Pancreas (tissue), 10 donors: ENCODE data around the gene PRDM15. TPM values are rescaled to one million over a fixed set of nuclear protein-coding genes. Genes with fewer than 3 reads are reported as not detected.

Source experiments
- ATAC-seq, 4 donors: fragments of 200-7000 bp; cut with Tn5 transposase; one replicate each; pipeline versions ENCODE4 v1.8.0 to v1.9.1; 2020; ENCODE audit warnings: mild to moderate bottlenecking in 4 of 4, moderate library complexity in 4 of 4
- DNase-seq, 6 donors: peaks; one replicate each; pipeline ENCODE4 v3.0.0-alpha.2; 2020
- FAIRE-seq: peaks from 2 replicates; lab custom pipeline; 2012; peaks lifted over from hg19 to GRCh38; lab: Jason Lieb, UNC
- H3K27ac ChIP-seq, 4 donors: fragments of 200-600 bp; sonication (generic); 1 replicate in 3 of 4; 2 replicates in 1 of 4; pipeline versions ENCODE4 v1.5.0 to v1.8.0; 2020
- H3K27me3 ChIP-seq, 4 donors: fragments of 200-600 bp; one replicate each; pipeline ENCODE4 v1.8.0; 2021
- H3K36me3 ChIP-seq, 3 donors: fragments of 200-600 bp; sonication (generic) in 1 of 3; one replicate each; pipeline versions ENCODE4 v1.5.0 to v1.8.0; 2020 to 2021
- H3K4me1 ChIP-seq, 3 donors: fragments of 200-600 bp; one replicate each; pipeline ENCODE4 v1.8.0; 2021
- H3K4me3 ChIP-seq, 4 donors: fragments of 200-600 bp; sonication (generic) in 2 of 4; one replicate each; pipeline versions ENCODE4 v1.5.0 to v1.8.0; 2020 to 2021
- H3K9me3 ChIP-seq, 4 donors: fragments of 200-600 bp; one replicate each; pipeline ENCODE4 v1.8.0; 2021
- CTCF ChIP-seq, 4 donors: fragments of 200-600 bp; sonication (generic) in 3 of 4; IDR thresholded peaks; one replicate each; pipeline versions ENCODE4 v1.5.0 to v1.8.0; 2021; ENCODE audit warnings: antibody characterized with exemption in 4 of 4
- WGBS, 2 donors: extraction: QIAGEN DNeasy Blood & Tissue Kit; methylation state at CpG; one replicate each; pipeline ENCODE4 v1.1.7; 2013; 5-methylcytosine and 5-hydroxymethylcytosine counted together
- intact Hi-C, 3 donors: fragments of 100-400 bp; cut with DNase I; formaldehyde crosslinking; loops; one replicate each; pipeline versions ENCODE4 v1.11.1 to v1.14.2; 2022
- polyA plus RNA-seq, 2 donors: library from polyadenylated mRNA; stranded (reverse); fragments of 200-250 nt; gene quantifications; one replicate each; pipeline ENCODE4 v1.2.3, GENCODE V29; 2013
- total RNA-seq, 6 donors: library from RNA; stranded (reverse); fragmentation: NEBNext Ultra II Directional in 4 of 6; extraction: Animal tissue kit (Norgen Biotek cat#: 25700) in 4 of 6; gene quantifications; one replicate each; pipeline versions ENCODE4 v1.2.1 to v1.2.4, GENCODE V29; 2021 to 2023
- donor health status: healthy with polysubstance abuse.
- donor health status: DM: no; HTN: no; CAD: no; lungs with moderate emphysema.
- donor health status: DM: no; HTN: no; CAD: no.
- donor health status: control.
- donor health status: control.
- donor health status: Bipolar disorder and iron deficiency.
- donor health status: DM: yes; HTN: yes; CAD: no.
- donor health status: DM: no; HTN: no; CAD: no.
- donor health status: DM: no; HTN: no; CAD: no.
- donor health status: DM: yes; HTN: yes; CAD: no.

The PRDM15 gene
- total and polyA plus RNA-seq, 8 donors = 1.6 to 3.9 (median 3.4) TPM

GRCh38 chr21:41834252-41834925 is 44.8 kb downstream of the PRDM15 start:
- Histone ChIP-seq H3K9me3 (no peaks in the 10 kb centered on the region), H3K4me3 (no peak overlapping the region), H3K4me1 (no peaks in the 10 kb centered on the region), H3K27me3 (no peaks in the 10 kb centered on the region), H3K36me3 (peaks cover 0 to 3% (median 0%) of the 10 kb centered on the region in 3 donors), H3K27ac (no peak overlapping the region)
- no peak for FAIRE-seq
- no peak for ATAC-seq
- DNase-seq = no peak
- intact Hi-C loops = no loop called here
- TF ChIP-seq CTCF (IDR thresholded peaks at IDR 0.05) = no peak
- WGBS, 2 donors = 83 to 85% methylated on average over 25 of the region's 25 CpGs

- Histone ChIP-seq H3K9me3 (no peaks in the 10 kb centered on the region), H3K36me3 (peaks cover 0 to 3% (median 0%) of the 10 kb centered on the region in 3 donors), H3K27me3 (no peaks in the 10 kb centered on the region), H3K4me3 (no peak overlapping the region), H3K4me1 (no peaks in the 10 kb centered on the region), H3K27ac (no peak overlapping the region)
- DNase-seq = no peak
- intact Hi-C loops = no loop called here
- WGBS, 2 donors = 95% methylated on average over 13 of the region's 13 CpGs
- no peak for FAIRE-seq
- TF ChIP-seq CTCF (IDR thresholded peaks at IDR 0.05) = no peak
- ATAC-seq = no peak
Observed at GRCh38 chr21:41833497-41834115, 45.5 kb downstream of the PRDM15 start.

- ATAC-seq = no peak
- intact Hi-C loops = no loop called here
- Histone ChIP-seq H3K27ac (no peak overlapping the region), H3K36me3 (peaks cover 0 to 3% (median 0%) of the 10 kb centered on the region in 3 donors), H3K27me3 (no peaks in the 10 kb centered on the region), H3K9me3 (no peaks in the 10 kb centered on the region), H3K4me3 (no peak overlapping the region), H3K4me1 (no peaks in the 10 kb centered on the region)
- 86 to 93% methylated on average over 17 of the region's 17 CpGs for WGBS, 2 donors
- DNase-seq = peak in 1 of 6 donors; percentile 34
- no peak for TF ChIP-seq CTCF (IDR thresholded peaks at IDR 0.05)
- FAIRE-seq = no peak
Observed at GRCh38 chr21:41832596-41833496, 46.3 kb downstream of the PRDM15 start.

- H3K36me3 ChIP-seq = peaks cover 0 to 3% (median 0%) of the 10 kb centered on the region in 3 donors
- no peak overlapping the region for H3K27ac ChIP-seq
- 94% methylated on average over 17 of the region's 17 CpGs for WGBS, 2 donors
- FAIRE-seq (no peak), ATAC-seq (no peak), DNase-seq (no peak)
- intact Hi-C loops = no loop called here
- no peak overlapping the region for H3K4me3 ChIP-seq
- no peaks in the 10 kb centered on the region for H3K27me3 ChIP-seq
- no peak for TF ChIP-seq CTCF (IDR thresholded peaks at IDR 0.05)
- no peaks in the 10 kb centered on the region for H3K9me3 ChIP-seq
- H3K4me1 ChIP-seq = no peaks in the 10 kb centered on the region
Observed at GRCh38 chr21:41831866-41832595, 47.1 kb downstream of the PRDM15 start.
